ENCODE data around the gene TMEM72.

Gene TMEM72

GRCh38 chr10:44911081-44911540 lies at the start of gene TMEM72:
Gene TMEM72, plus strand, starts transcription at chr10:44911337. Its CDS starts 176 bp downstream, at chr10:44911513.
- Histone ChIP-seq H3K4me1 (ENCODE audit: control insufficient read depth in 1 of 2, insufficient read depth in 1 of 2, low read depth in 1 of 2, low read length in 1 of 2) (peaks cover 92 to 95% of the 10 kb centered on the region in 2 experiments), H3K27me3 (no peaks in the 10 kb centered on the region), H3K36me3 (no peaks in the 10 kb centered on the region), H3K4me3 (ENCODE audit: low read depth in 1 of 2, low read length in 1 of 2) (no peak within 1 kb of the TSS), H3K9me3 (no peaks in the 10 kb centered on the region), H3K27ac (no peak within 1 kb of the TSS)
- TF ChIP-seq, protein P1, sequence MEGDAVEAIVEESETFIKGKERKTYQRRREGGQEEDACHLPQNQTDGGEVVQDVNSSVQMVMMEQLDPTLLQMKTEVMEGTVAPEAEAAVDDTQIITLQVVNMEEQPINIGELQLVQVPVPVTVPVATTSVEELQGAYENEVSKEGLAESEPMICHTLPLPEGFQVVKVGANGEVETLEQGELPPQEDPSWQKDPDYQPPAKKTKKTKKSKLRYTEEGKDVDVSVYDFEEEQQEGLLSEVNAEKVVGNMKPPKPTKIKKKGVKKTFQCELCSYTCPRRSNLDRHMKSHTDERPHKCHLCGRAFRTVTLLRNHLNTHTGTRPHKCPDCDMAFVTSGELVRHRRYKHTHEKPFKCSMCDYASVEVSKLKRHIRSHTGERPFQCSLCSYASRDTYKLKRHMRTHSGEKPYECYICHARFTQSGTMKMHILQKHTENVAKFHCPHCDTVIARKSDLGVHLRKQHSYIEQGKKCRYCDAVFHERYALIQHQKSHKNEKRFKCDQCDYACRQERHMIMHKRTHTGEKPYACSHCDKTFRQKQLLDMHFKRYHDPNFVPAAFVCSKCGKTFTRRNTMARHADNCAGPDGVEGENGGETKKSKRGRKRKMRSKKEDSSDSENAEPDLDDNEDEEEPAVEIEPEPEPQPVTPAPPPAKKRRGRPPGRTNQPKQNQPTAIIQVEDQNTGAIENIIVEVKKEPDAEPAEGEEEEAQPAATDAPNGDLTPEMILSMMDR (IDR thresholded peaks at IDR 0.05), result no peak

- Histone ChIP-seq H3K27ac (no peak overlapping the region), H3K4me1 (ENCODE audit: control insufficient read depth in 1 of 2, insufficient read depth in 1 of 2, low read depth in 1 of 2, low read length in 1 of 2) (peaks cover 13 to 16% of the 10 kb centered on the region in 2 experiments), H3K27me3 (peaks cover 53% of the 10 kb centered on the region), H3K9me3 (no peaks in the 10 kb centered on the region), H3K36me3 (no peaks in the 10 kb centered on the region), H3K4me3 (ENCODE audit: low read depth in 1 of 2, low read length in 1 of 2) (no peak overlapping the region)
- TF ChIP-seq, protein P1 (IDR thresholded peaks at IDR 0.05), result no peak
Observed at GRCh38 chr10:44862006-44862751, 49.0 kb upstream of the TMEM72 start.

- Histone ChIP-seq H3K36me3 (no peaks in the 10 kb centered on the region), H3K27me3 (peaks cover 59% of the 10 kb centered on the region), H3K9me3 (no peaks in the 10 kb centered on the region), H3K4me1 (ENCODE audit: control insufficient read depth in 1 of 2, insufficient read depth in 1 of 2, low read depth in 1 of 2, low read length in 1 of 2) (peaks cover 13 to 16% of the 10 kb centered on the region in 2 experiments), H3K4me3 (ENCODE audit: low read depth in 1 of 2, low read length in 1 of 2) (no peak overlapping the region), H3K27ac (no peak overlapping the region)
- TF ChIP-seq, protein P1 (IDR thresholded peaks at IDR 0.05), result no peak
Observed at GRCh38 chr10:44862924-44863323, 48.2 kb upstream of the TMEM72 start.

DNA sequence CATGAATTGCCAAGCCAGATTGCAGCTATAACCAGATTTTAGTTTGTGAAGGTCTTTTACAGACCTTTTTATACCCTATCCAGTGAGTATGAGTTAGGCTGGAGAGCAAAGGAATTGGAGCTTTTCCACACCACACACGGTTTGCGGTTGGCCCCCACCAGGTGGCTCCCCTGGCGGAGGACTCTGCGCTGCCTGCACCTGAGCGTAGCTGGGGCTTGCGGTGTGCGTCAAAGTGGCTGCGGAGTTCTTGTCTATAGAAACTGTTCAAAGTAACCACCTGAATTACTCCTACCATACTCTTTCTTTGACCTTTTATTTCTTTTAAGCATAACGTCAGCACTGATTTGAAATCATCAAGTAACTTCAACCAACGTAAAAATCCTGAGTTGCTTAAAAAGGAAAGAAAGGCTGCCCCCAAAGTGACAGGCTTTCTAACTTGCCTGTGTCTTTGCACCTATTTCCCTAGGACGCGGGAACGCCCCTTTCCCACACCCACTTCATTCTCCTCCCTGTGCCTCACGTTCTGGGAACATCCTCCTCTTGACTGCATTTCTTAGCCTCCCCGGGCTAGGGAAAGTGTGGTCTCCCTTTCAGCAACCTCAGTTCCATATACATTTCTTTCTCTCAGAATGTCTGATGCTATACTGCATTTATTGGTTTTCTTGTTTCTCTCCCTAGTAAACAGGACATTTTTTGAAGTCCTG lies 47.6 kb upstream of the TMEM72 start:
- H3K36me3 ChIP-seq, result no peaks in the 10 kb centered on the region
- TF ChIP-seq, protein P1 (IDR thresholded peaks at IDR 0.05), result no peak
- peaks cover 13 to 16% of the 10 kb centered on the region in 2 experiments for H3K4me1 ChIP-seq (ENCODE audit: control insufficient read depth in 1 of 2, insufficient read depth in 1 of 2, low read depth in 1 of 2, low read length in 1 of 2)
- no peak overlapping the region for H3K4me3 ChIP-seq (ENCODE audit: low read depth in 1 of 2, low read length in 1 of 2)
- H3K9me3 ChIP-seq, result no peaks in the 10 kb centered on the region
- H3K27me3 ChIP-seq, result peaks cover 59% of the 10 kb centered on the region
- no peak overlapping the region for H3K27ac ChIP-seq

- H3K9me3 ChIP-seq, result no peaks in the 10 kb centered on the region
- peak overlapping the region in 1 of 2 experiments; percentile 59 for H3K4me3 ChIP-seq (ENCODE audit: low read depth in 1 of 2, low read length in 1 of 2)
- no peak overlapping the region for H3K27ac ChIP-seq
- peaks cover 13 to 16% of the 10 kb centered on the region in 2 experiments for H3K4me1 ChIP-seq (ENCODE audit: control insufficient read depth in 1 of 2, insufficient read depth in 1 of 2, low read depth in 1 of 2, low read length in 1 of 2)
- TF ChIP-seq, protein P1 (IDR thresholded peaks at IDR 0.05), result no peak
- H3K27me3 ChIP-seq, result peaks cover 59% of the 10 kb centered on the region
- H3K36me3 ChIP-seq, result no peaks in the 10 kb centered on the region
Observed at GRCh38 chr10:44864051-44864450, 47.1 kb upstream of the TMEM72 start.
